HG03565 (cell line): ENCODE measurements around the gene OR2V2.
"Not testable (repeated sequence)": the region's sequence is repeated elsewhere in the genome, so short reads cannot be mapped to it uniquely, and the experiment has no call there.

ENCODE experiments used
- ATAC-seq: cut with Tn5 transposase; IDR thresholded peaks from one replicate; pipeline ENCODE4 v1.9.1; 2021; ENCODE audit warnings: mild to moderate bottlenecking, moderate library complexity; ENCODE audit not compliant: unreplicated experiment

OR2V2 gene, protein sequence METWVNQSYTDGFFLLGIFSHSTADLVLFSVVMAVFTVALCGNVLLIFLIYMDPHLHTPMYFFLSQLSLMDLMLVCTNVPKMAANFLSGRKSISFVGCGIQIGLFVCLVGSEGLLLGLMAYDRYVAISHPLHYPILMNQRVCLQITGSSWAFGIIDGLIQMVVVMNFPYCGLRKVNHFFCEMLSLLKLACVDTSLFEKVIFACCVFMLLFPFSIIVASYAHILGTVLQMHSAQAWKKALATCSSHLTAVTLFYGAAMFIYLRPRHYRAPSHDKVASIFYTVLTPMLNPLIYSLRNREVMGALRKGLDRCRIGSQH

DNA sequence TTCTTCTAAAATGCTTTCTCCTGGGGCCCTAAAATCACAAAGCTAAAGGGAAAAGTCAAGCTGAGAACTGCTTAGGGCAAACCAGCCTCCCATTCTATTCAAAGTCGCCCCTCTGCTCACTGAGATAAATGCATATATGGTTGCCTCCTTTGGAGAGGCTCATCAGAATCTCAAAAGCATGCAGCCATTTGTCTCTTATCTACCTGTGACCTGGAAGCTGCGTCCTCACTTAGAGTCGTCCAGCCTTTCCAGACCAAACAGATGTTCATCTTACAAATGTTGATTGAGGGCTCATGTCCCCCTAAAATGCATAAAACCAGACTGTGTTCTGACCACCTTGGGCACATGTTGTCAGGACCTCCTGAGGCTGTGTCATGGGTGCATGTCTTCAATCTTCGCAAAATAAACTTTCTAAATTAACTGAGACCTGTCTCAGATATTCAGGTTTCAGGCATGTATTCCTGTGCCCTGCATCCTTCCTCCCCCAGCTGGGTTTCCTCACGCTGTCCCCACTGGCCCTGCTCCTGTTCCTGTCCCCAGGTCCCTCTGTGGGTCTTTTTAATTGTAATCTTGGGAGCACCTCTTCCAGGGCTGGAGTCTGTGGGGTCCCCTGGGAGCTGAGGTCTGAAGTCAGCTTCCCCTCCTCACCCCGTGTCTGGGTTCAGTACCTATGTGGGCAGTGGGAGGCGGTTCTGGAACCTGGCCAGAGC, at the start of gene OR2V2:
OR2V2 (plus strand) TSS at position 660 of the 710 bp plus-strand sequence. CDS start 7,357 bp downstream, outside the sequence.
- ATAC-seq: not testable (repeated sequence)

DNA sequence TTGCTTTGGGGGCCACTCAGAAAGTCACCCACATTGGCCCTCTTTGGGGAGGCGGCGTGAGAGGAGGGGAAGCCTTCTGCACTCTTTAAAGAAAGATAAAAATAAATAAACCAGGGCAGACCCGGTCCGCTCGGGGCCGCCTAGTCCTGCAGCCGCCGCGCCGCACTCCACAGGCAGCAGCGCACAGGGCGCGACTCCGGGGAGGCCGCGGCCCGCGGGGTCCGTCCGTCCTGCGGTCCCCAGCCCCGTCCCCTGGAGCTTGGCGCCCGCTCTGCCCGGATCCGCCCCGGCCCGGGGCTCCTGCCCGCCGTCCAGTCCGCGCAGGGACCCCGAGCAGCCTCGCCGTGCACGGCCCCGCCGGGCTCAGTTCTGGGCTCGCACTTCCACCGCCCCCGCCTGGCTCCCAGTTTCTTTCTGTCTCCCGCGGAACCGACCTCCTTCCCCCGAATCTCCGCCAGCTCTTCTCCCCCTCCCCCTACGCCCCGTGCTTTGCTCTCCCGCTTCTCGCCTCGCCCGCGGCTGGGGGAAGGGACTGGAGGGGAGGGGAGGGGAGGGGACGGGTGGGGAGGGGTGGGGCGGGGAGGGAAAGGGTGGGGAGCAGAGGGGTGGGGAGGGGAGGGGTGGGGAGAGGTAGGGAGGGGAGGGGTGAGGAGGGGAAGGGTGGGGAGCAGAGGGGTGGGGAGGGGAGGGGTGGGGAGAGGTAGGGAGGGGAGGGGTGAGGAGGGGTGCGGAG, 49.5 kb upstream of the OR2V2 start:
- not testable (repeated sequence) for ATAC-seq

DNA sequence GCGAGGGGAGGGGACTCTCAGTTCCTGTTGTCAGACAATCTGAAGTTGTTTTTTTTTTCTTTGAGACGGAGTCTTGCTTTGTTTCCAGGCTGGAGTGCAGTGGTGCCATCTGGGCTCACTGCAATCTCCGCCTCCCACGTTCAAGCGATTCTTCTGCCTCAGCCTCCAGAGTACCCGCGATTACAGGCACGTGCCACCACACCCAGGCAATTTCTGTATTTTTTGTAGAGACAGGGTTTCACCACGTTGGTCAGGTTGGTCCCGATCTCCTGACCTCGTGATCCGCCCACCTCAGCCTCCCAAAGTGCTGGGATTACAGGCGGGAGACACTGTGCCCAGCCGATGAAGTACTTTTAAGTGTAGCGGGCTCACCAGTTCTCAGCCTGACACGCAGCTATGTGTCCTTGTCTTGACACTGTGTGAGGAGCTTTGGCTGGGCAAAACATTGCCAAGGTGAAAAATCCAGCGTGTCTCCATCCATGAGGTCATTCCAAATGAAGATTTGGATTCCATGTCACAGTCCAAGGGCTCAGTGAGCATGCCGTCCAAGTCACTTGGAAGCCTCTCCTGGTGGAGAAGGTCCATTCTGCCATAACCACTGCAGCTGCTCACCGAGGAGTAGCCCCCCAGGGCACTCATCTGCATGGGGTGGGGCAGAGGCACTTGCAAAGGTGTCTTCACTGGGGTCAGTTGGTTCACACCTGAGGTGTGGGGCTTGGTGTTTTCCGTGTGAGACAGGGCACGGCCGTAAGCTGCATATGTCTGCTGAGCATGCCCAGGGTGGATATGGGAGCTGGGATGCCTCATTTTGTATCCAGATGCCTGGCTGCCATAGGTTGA, 48.4 kb upstream of the OR2V2 start:
- ATAC-seq: no peak

DNA sequence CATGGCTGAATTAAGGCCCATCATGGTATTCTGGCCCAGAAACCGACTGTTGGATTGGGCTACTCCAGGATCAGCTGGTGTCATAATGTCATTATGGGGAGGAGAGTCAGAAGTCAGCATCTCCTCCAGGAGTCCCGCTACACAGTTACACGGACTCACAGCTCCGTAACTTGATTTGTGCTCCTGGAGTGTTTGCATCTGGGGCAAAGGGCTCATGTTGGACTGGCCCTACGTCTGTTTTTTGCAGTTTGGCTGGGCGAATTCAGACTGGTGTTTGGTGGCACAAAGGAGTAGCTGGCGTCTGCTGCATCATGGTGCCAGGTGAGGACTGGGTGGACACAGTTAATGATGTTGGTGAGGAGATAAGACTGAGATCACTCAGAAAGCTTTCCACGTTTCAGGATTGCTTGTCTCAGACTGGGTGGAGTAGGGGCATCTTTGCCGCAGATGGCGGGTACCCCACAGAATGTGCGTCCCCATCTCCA, 47.7 kb upstream of the OR2V2 start:
- ATAC-seq: no peak

DNA sequence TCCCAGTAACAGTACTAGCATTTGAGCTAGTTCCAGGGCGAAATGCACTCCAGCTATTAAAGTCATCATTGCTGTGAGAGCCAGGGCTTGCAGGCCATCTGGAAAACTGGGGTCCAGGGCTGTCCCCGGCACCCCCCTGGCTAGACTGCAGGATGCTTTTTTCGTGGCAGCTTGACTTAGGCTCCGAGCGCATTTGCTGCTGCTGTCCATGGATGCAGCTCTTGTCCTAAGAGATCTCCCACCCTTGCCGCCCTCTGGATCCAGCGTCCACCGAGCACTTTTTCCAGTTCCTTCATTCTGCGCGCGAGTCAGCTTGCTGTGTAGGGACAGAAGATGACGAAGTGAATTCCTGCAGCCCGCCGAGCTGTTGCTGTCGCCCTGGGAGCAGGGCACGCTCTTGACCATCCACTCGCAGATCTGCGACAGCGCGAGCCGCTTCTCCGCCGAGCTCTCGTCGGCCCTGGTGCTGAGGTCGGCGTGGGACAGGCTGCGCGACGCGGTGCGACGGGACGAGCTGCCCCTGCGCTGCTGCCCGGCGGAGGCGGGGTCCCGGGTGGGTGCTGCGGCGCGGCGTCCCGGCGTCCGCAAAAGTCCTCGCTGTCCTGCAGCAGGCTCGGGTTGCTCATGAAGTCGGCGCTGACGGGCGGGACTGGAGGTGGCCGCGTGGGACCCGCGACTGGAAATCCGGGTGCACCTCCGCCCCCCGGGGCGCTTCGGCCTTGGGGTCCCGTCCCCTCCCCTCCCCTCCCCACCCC, 47.1 kb upstream of the OR2V2 start:
- no peak for ATAC-seq

DNA sequence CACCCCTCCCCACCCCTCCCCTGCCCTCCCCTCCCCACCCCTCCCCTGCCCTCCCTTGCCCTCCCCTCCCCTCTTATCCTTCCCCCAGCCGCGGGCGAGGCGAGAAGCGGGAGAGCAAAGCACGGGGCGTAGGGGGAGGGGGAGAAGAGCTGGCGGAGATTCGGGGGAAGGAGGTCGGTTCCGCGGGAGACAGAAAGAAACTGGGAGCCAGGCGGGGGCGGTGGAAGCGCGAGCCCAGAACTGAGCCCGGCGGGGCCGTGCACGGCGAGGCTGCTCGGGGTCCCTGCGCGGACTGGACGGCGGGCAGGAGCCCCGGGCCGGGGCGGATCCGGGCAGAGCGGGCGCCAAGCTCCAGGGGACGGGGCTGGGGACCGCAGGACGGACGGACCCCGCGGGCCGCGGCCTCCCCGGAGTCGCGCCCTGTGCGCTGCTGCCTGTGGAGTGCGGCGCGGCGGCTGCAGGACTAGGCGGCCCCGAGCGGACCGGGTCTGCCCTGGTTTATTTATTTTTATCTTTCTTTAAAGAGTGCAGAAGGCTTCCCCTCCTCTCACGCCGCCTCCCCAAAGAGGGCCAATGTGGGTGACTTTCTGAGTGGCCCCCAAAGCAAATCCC, 46.2 kb upstream of the OR2V2 start:
- not testable (repeated sequence) for ATAC-seq

DNA sequence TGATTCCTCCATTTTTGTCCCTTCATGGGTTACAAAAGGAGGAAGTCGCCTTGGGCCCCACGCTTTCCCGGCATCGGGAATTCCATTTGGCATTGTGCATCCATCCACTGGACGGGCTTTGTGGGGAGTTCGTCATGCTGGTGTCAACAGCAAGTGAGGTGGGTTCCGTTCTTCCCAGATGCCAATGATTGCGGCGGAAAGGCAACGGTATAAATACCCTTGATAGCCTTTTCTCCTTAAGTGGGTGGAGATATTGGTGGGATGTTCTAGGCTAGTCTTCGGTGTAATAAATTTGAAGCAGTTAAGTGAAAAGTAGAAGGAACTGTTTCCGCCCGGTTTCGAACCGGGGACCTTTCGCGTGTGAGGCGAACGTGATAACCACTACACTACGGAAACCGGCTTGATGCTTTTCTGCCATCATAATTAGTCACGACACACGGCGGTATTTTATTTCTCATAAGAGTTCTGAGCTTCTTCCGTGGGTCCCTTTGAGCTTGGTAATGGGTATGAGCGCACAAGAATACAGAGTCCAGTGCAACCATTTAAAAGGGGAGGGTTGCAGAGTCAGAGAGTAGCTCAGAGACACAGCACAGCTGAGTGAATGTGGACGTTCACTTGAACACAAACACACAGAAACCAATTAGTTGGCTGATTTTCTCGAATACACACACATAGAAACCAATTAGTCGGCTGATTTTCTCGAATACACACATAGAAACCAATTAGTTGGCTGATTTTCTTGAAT, 45.3 kb upstream of the OR2V2 start:
- ATAC-seq: not testable (repeated sequence)

DNA sequence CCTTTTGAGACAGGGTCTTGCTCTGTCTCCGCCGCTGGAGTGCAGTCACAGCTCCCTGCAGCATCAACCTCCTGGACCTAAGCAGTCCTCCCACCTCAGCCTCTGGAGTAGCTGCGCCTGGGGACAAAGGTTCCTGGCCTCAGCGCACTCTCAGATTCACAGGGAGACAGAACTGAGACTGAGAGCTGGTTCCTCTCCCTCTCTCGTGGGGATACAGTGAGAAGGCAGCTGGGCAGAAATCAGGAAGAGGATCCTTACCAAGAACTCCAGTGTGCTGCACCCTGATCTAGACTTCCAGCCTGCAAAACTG, 43.2 kb upstream of the OR2V2 start:
- not testable (repeated sequence) for ATAC-seq

DNA sequence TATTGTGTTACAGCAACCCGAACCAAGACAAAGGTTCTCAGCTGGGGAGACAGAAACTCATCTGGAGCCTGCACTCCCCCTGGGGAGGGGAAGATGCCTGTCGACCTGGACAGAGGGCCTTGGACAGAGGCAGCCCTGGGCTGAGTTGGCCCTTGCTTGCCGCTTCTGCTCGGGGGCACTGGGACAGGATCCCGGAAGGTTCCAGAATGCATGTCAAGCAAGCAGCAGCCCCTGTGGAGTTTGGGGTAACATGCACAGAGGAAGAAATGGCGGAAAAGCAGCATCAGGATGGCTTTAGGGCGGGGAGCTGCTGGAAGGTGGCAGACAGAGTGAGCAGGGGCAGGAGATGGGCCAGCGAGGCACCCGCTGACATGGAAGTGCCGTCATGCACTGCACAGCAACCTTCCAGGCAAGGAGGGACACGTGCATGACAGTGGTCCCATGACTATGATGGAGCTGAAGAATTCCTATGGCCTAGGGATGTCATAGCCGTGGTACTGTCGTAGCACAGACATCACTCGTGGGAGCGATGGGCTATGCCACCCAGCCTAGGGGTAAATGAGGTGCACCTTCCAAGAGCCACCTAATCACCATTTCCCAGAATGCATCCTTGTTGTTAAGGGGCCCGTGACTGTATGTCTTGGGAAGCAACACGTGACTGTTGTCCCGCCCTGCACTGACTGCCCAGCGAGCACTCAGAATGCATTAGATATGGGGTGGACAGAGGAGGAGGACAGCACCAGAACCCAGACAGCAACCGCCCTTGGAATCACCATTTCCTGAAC, 42.6 kb upstream of the OR2V2 start:
- ATAC-seq: not testable (repeated sequence)

DNA sequence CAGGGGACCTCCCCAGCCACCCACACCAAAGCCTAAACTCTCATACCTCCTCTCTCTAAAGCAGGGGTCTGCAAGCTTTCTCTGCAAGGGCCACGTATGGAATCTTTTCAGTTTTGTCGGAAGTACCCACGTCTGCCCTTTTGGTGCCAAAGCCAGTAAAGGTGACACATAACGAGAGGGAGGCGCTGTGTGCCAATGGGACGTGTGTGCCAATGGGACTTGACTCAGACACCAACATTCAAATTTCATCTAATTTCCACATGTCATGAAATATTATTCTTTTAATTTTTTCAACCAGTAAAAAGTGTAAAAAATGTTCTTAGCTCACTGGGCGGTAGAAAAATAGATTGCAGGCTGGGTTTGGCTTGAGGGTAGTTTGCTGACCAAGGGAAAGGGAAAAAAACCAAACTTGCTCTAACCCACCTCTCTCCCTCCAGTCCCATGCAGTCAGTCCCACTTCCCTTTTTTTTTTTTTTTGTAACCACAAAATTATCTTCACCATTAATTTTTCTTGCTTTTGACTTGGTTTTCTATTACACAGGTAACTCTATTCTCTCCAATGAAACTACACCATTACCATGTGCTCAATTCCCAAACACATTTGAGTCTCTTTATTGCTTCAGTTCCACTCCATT, 41.9 kb upstream of the OR2V2 start:
- ATAC-seq: no peak

DNA sequence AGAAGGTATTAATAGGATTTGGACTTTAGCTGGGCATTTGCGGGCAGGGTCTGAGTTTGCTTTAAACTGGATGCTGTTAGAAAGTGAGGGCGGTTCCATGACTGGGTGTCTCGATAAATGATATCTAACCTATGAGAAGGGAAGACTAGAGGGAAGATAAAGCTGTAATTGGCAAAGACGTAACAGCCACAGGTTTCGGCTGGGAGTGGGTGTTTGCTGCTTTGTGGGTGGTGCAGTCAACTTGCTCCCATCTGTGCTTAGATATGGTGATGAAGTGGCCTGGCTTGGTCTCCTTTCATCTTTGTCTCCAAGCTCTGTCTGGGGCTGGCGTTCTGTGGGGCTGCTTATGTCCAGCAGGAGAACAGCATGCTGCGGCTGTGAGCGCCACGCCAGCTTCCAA, 39.7 kb upstream of the OR2V2 start:
- ATAC-seq: no peak

DNA sequence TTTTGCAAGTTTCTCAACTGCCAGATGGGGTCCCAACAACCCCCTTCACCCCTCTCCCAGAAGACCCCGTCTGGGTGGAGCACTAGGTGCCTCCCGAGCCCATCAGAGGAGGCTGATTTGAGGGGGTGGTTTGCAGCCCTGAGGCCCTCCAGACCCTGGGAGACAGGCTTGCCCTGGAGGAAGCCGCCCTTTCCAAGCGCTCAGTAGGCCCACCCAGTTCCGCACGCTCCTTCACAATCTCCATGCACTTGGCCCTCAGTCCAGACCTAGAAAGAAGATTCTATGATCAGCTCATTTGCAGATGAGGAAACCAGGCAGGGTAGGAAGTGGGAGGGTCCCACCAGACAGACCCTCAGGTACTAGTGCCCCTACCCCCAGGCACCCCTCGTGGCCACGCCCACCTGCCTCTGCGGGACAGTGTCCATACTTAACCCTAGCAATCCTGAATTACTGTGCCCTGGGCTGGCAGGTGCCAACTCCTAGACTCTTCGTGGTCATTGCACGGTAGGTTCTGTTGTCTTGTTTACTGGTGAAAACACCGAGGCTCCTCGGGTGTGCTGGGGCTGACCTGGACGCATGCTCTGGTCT, 38.7 kb upstream of the OR2V2 start:
- ATAC-seq: no peak

DNA sequence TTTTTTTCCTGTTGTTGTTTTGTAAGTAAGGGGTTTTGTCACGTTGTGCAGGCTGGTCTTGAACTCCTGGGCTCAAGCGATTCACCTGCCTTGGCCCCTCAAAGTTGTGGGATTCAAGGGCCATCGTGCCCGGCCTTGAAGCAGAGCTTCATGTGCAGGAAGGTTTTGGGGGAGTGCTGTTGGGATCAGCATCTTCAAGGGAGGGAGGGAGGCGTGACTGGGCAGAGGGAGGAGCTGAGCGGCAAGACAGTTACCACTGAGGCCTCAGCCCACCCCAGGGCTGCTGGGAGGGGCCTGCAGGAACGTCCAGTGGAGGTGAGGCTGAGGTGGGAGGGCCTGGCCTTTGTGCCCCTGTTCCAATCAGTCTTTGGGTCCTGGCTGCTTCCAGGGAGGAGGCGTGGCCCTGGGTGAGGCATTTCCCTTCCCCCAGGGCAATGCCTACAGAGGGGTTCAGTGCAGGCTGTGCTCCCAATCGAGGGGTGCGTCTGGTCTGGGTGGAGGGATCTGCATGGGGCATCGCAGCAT, 37.8 kb upstream of the OR2V2 start:
- no peak for ATAC-seq

DNA sequence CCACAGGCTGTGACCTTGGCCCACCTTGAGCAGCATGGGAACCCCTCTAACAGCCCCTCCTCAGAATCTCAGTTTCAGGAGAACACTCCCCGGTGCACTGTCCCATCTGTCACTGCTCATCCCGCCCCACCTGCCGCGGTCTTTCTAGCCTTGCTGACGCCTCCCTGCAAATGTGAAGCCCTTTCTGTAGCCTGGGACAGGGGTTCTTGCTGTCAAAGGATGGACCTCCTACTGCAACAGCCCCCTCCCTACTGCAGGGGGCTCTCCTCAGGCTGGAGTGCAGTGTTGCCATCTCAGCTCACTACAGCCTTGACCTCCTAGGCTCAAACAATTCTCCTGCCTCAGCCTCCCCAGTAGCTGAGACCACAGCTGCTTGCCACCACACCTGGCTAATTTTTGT, 36.4 kb upstream of the OR2V2 start:
- no peak for ATAC-seq

DNA sequence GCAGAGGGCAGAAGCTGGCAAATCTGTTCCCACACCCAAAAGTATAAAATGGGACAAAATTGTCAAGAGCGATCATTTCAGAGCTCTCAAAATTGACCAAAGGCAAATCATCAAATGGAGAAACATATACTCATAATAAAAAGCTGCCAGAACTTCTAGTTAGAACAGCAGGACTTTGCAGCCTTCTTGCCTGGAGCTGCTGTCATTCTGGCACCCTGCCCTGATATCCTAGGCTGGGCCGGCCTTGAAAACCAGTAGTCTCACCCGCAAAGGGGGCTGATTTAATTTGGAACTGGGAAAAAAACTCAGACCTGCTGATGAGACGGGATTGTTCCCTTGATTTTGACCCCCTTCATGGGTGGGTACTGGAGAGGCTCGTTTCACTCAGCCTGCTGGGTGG, 34.9 kb upstream of the OR2V2 start:
- no peak for ATAC-seq

DNA sequence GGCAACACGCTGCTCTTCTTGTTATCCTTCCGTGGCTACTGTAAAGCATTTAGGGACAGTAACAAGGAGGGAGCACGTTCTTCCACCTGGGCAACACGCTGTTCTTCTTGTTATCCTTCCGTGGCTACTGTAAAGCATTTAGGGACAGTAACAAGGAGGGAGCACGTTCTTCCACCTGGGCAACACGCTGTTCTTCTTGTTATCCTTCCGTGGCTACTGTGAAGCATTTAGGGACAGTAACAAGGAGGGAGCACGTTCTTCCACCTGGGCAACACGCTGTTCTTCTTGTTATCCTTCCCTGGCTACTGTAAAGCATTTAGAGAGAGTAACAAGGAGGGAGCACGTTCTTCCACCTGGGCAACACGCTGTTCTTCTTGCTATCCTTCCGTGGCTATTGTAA, 33.8 kb upstream of the OR2V2 start:
- not testable (repeated sequence) for ATAC-seq

DNA sequence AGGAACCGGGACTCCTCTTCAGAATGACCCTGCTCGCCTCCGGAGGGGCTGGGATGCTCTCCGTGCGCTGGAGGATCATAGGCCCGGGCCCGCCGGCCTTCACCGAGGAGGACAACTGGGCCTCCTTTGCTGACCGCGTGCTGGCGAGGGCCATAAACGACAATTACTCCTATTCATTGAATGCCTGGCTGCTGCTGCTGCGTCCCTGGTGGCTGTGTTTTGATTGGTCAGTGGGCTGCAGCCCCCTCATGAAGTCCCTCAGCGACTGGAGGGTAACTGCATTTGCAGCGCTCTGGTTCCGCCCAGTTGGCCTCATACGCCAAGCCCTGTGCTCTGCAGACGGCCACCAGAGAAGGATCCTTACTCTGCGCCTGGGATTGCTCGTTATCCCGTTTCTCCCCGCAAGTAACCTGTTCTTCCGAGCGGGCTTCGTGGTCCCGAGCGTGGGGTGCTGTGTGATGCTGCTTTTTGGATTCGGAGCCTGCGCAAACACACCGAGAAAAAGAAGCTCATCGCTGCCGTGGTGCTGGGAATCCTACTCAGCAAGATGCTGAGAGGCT, 33.0 kb upstream of the OR2V2 start:
- ATAC-seq: no peak
